Measurements from ENCODE around the gene TEDC2.

TEDC2 gene

DNA sequence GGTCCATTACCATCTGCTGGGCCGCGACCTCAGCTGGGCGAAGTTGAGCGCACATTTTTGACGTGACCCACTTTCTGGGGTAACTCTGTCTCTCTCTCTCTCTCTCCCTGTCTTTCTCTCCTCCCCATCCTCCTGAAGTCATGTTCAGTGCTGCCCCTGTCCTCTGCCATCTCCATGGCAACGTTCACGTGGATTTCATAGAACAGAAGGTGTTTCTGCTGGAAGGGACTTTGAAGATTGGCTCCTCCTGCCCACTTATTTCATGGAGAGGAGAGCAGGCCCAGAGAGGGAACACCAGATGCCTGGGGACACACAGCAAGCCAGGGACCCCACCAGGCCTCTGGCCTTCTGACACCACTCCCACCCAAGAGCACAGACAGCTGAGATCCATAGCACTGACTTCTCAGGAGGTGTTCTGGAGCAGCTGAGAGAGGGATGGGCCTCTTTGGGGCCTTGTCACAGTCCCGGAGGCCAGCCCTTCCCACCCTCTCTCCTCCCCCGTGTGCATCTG lies 34.8 kb upstream of the TEDC2 start:
- ChIA-PET CTCF (interaction anchor here (1.0 kb wide), 2 partner anchors 62 to 76 kb away, joined by 3 read pairs; no protein-coding TSS in a partner anchor), POLR2A (no interaction called here)
- DNase-seq (ENCODE audit: extremely low spot score), result no peak
- TF ChIP-seq, protein P1, sequence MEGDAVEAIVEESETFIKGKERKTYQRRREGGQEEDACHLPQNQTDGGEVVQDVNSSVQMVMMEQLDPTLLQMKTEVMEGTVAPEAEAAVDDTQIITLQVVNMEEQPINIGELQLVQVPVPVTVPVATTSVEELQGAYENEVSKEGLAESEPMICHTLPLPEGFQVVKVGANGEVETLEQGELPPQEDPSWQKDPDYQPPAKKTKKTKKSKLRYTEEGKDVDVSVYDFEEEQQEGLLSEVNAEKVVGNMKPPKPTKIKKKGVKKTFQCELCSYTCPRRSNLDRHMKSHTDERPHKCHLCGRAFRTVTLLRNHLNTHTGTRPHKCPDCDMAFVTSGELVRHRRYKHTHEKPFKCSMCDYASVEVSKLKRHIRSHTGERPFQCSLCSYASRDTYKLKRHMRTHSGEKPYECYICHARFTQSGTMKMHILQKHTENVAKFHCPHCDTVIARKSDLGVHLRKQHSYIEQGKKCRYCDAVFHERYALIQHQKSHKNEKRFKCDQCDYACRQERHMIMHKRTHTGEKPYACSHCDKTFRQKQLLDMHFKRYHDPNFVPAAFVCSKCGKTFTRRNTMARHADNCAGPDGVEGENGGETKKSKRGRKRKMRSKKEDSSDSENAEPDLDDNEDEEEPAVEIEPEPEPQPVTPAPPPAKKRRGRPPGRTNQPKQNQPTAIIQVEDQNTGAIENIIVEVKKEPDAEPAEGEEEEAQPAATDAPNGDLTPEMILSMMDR (IDR thresholded peaks at IDR 0.05; ENCODE audit: control extremely low read depth, extremely low read depth, low read depth, missing control alignments), result no peak

DNA sequence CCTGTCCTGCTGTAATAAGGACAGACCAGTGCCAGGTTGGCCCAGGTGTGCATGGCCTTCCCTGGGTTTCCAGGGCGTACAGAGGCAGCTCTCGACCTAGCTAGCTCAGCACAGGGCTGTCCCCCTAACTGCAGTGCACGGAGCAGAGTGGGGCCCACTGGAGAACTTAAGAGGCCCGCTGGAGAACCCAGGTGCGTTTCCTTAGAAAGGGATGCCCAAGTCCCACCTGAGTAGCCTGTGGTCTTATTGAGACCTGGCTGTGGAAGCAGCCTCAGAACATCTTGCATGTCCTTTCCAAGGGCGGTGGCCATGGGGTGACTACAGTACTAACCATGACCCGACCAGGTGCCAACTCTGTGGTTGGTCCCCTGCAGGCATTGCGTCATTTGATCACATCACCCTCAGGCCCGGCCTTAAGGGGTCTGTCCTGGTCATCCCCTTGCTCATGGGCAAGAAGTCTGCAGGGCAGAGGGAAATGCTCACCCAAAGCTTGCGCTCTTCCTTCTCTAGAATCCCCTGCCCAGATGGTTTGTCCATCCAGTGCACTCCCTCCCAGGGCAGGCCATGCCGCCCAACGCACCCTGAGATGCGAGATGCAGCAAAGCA lies 34.0 kb upstream of the TEDC2 start:
- TF ChIP-seq, protein P1 (IDR thresholded peaks at IDR 0.05; ENCODE audit: control extremely low read depth, extremely low read depth, low read depth, missing control alignments), result no peak
- DNase-seq (ENCODE audit: extremely low spot score), result no peak
- ChIA-PET POLR2A (no interaction called here), CTCF (interaction anchor here (1.0 kb wide), 2 partner anchors 61 to 75 kb away, joined by 3 read pairs; no protein-coding TSS in a partner anchor)

GRCh38 chr16:2426941-2427361 lies 33.0 kb upstream of the TEDC2 start:
- no peak for DNase-seq (ENCODE audit: extremely low spot score)
- ChIA-PET POLR2A (no interaction called here), CTCF (interaction anchor here (0.9 to 1.2 kb wide), 2 partner anchors 8 to 87 kb away, joined by 3 read pairs; no protein-coding TSS in a partner anchor)
- TF ChIP-seq, protein P1 (IDR thresholded peaks at IDR 0.05; ENCODE audit: control extremely low read depth, extremely low read depth, low read depth, missing control alignments), result no peak

GRCh38 chr16:2427526-2427925 lies 32.4 kb upstream of the TEDC2 start:
- TF ChIP-seq, protein P1 (IDR thresholded peaks at IDR 0.05; ENCODE audit: control extremely low read depth, extremely low read depth, low read depth, missing control alignments), result no peak
- CTCF ChIA-PET, result interaction anchor here (0.9 to 1.7 kb wide), 5 partner anchors 9 to 87 kb away, joined by 3 to 7 read pairs (median 3); no protein-coding TSS in a partner anchor
- POLR2A ChIA-PET, result no interaction called here
- DNase-seq (ENCODE audit: extremely low spot score), result no peak

GRCh38 chr16:2428051-2428783 lies 31.7 kb upstream of the TEDC2 start:
- TF ChIP-seq, protein P1 (IDR thresholded peaks at IDR 0.05; ENCODE audit: control extremely low read depth, extremely low read depth, low read depth, missing control alignments), result peak; percentile 47
- DNase-seq (ENCODE audit: extremely low spot score), result peak; percentile 69
- ChIA-PET POLR2A (no interaction called here), CTCF (interaction anchor here (0.9 to 3.0 kb wide), 7 partner anchors 10 to 73 kb away, joined by 3 to 11 read pairs (median 4); no protein-coding TSS in a partner anchor)

GRCh38 chr16:2428784-2429033 lies 31.2 kb upstream of the TEDC2 start:
- POLR2A ChIA-PET, result no interaction called here
- TF ChIP-seq, protein P1 (IDR thresholded peaks at IDR 0.05; ENCODE audit: control extremely low read depth, extremely low read depth, low read depth, missing control alignments), result no peak
- no peak for DNase-seq (ENCODE audit: extremely low spot score)
- CTCF ChIA-PET, result interaction anchor here (0.9 to 3.0 kb wide), 7 partner anchors 10 to 72 kb away, joined by 3 to 11 read pairs (median 4); no protein-coding TSS in a partner anchor
